Liver (tissue), 9 donors: ENCODE measurements around the gene TMEM19. TPM values are rescaled to one million over a fixed set of nuclear protein-coding genes. Genes with fewer than 3 reads are reported as not detected.

ENCODE experiments used
- DNase-seq: peaks from one replicate; pipeline ENCODE4 v3.0.0-alpha.2; 2017; ENCODE audit warnings: low spot score
- H3K27ac ChIP-seq, 2 donors: one replicate each; pipeline ENCODE4 v1.7.0; 2013; ENCODE audit warnings: inconsistent platforms in 2 of 2, low read length in 2 of 2, control low read depth in 1 of 2, low read depth in 1 of 2, mild to moderate bottlenecking in 1 of 2
- H3K27me3 ChIP-seq, 4 donors: one replicate each; pipeline versions ENCODE4 v1.6.1 to v1.7.0; 2013; ENCODE audit warnings: low read length in 3 of 4, inconsistent platforms in 1 of 4, mild to moderate bottlenecking in 1 of 4, moderate library complexity in 1 of 4; ENCODE audit not compliant: control insufficient read depth in 4 of 4, insufficient read depth in 4 of 4
- H3K36me3 ChIP-seq, 4 donors: one replicate each; pipeline versions ENCODE4 v1.6.1 to v1.7.0; 2013; ENCODE audit warnings: low read length in 3 of 4, mild to moderate bottlenecking in 3 of 4, low read depth in 1 of 4, moderate library complexity in 1 of 4; ENCODE audit not compliant: control insufficient read depth in 4 of 4, insufficient read depth in 3 of 4
- H3K4me1 ChIP-seq, 4 donors: one replicate each; pipeline versions ENCODE4 v1.6.1 to v1.7.0; 2013; ENCODE audit warnings: low read length in 3 of 4, mild to moderate bottlenecking in 3 of 4, moderate library complexity in 1 of 4; ENCODE audit not compliant: control insufficient read depth in 4 of 4, insufficient read depth in 4 of 4
- H3K4me3 ChIP-seq, 3 donors: one replicate each; pipeline versions ENCODE4 v1.6.1 to v1.7.0; 2013; ENCODE audit warnings: low read length in 3 of 3, control low read depth in 1 of 3, low read depth in 1 of 3, mild to moderate bottlenecking in 1 of 3
- H3K9ac ChIP-seq, 2 donors: one replicate each; pipeline ENCODE4 v1.7.0; 2013; ENCODE audit warnings: low read length in 2 of 2, mild to moderate bottlenecking in 2 of 2, moderate library complexity in 2 of 2, control low read depth in 1 of 2, low read depth in 1 of 2
- H3K9me3 ChIP-seq, 4 donors: one replicate each; pipeline versions ENCODE4 v1.6.1 to v1.7.0; 2013; ENCODE audit warnings: low read length in 3 of 4; ENCODE audit not compliant: control insufficient read depth in 4 of 4
- ATF3 ChIP-seq: IDR thresholded peaks from 2 replicates; pipeline ENCODE4 v1.6.1; 2016; ENCODE audit warnings: antibody characterized with exemption
- CTCF ChIP-seq: fragments of 150-350 bp; IDR thresholded peaks from 2 replicates; pipeline ENCODE4 v1.5.1; 2017; ENCODE audit warnings: improper control_type of control experiment, low read depth, low read length; ENCODE audit not compliant: missing input control
- EGR1 ChIP-seq, 2 donors: IDR thresholded peaks; 2 replicates each; pipeline ENCODE4 v1.6.1; 2016 to 2018; ENCODE audit warnings: antibody characterized with exemption in 2 of 2, low read depth in 2 of 2
- FOXA1 ChIP-seq: IDR thresholded peaks from 2 replicates; pipeline ENCODE4 v1.6.1; 2016; ENCODE audit warnings: antibody characterized with exemption
- FOXA2 ChIP-seq: IDR thresholded peaks from 2 replicates; pipeline ENCODE4 v1.6.1; 2016; ENCODE audit warnings: antibody characterized with exemption
- GABPA ChIP-seq, 2 donors: IDR thresholded peaks in 1 of 2; conservative IDR thresholded peaks in 1 of 2; 2 replicates each; pipeline ENCODE4 v1.6.1; 2016; ENCODE audit warnings: antibody characterized with exemption in 2 of 2, mild to moderate bottlenecking in 1 of 2, moderate library complexity in 1 of 2
- HNF4A ChIP-seq, 2 donors: conservative IDR thresholded peaks; 2 replicates each; pipeline ENCODE4 v1.6.1; 2016; ENCODE audit warnings: antibody characterized with exemption in 2 of 2, mild to moderate bottlenecking in 2 of 2
- HNF4G ChIP-seq: IDR thresholded peaks from 2 replicates; pipeline ENCODE4 v1.6.1; 2016; ENCODE audit warnings: antibody characterized with exemption
- JUND ChIP-seq, 2 donors: IDR thresholded peaks; 2 replicates each; pipeline ENCODE4 v1.6.1; 2016; ENCODE audit warnings: antibody characterized with exemption in 2 of 2
- NR2F2 ChIP-seq: IDR thresholded peaks from 2 replicates; pipeline ENCODE4 v1.6.1; 2016; ENCODE audit warnings: antibody characterized with exemption
- RAD21 ChIP-seq, 2 donors: IDR thresholded peaks; 2 replicates each; pipeline ENCODE4 v1.6.1; 2016; ENCODE audit warnings: antibody characterized with exemption in 2 of 2, mild to moderate bottlenecking in 2 of 2
- REST ChIP-seq: IDR thresholded peaks from 2 replicates; pipeline ENCODE4 v1.6.1; 2016; ENCODE audit warnings: antibody characterized with exemption, mild to moderate bottlenecking
- RXRA ChIP-seq, 2 donors: IDR thresholded peaks; 2 replicates each; pipeline ENCODE4 v1.6.1; 2017 to 2018; ENCODE audit warnings: antibody characterized with exemption in 2 of 2, mild to moderate bottlenecking in 1 of 2
- SP1 ChIP-seq: IDR thresholded peaks from 2 replicates; pipeline ENCODE4 v1.6.1; 2018; ENCODE audit warnings: antibody characterized with exemption, mild to moderate bottlenecking
- YY1 ChIP-seq: IDR thresholded peaks from 2 replicates; pipeline ENCODE4 v1.6.1; 2016; ENCODE audit warnings: antibody characterized with exemption, mild to moderate bottlenecking
- ZBTB33 ChIP-seq: IDR thresholded peaks from 2 replicates; pipeline ENCODE4 v1.6.1; 2016; ENCODE audit warnings: antibody characterized with exemption
- WGBS: extraction: QIAGEN DNeasy Blood & Tissue Kit; methylation state at CpG from one replicate; pipeline ENCODE4 v1.1.7; 2013; 5-methylcytosine and 5-hydroxymethylcytosine counted together
- polyA plus RNA-seq, 2 donors: library from polyadenylated mRNA; stranded (reverse) in 1 of 2; unstranded in 1 of 2; fragments of 200-250 nt in 1 of 2; fragments of >200 nt in 1 of 2; fragmentation: Nextera tagmentation in 1 of 2; extraction: Ambion mirVana in 1 of 2; gene quantifications; one replicate each; pipeline versions ENCODE4 v1.2.1 to v1.2.3, GENCODE V29; 2013 to 2015
- total RNA-seq, 2 donors: library from RNA; depleted of rRNA; stranded (reverse); fragments of >200 nt; gene quantifications; one replicate each; pipeline ENCODE4 v1.2.3, GENCODE V29; 2014
- donor health status: healthy.
- donor health status: healthy.
- donor health status: healthy.
- donor health status: healthy.
- donor health status: healthy.

The TMEM19 gene
- total and polyA plus RNA-seq, 4 donors: 9.5 to 30.0 (median 11.4) TPM

GRCh38 chr12:71746974-71747611 lies 61.2 kb downstream of the TMEM19 start:
- Histone ChIP-seq H3K27me3 (no peaks in the 10 kb centered on the region), H3K9me3 (no peaks in the 10 kb centered on the region), H3K4me1 (no peaks in the 10 kb centered on the region), H3K4me3 (no peak overlapping the region), H3K27ac (no peak overlapping the region), H3K36me3 (no peaks in the 10 kb centered on the region), H3K9ac (no peak overlapping the region)
- DNase-seq: peak; percentile 47
- TF ChIP-seq GABPA (IDR thresholded peaks at IDR 0.05 in 1 of 2, conservative IDR thresholded peaks at IDR 0.05 in 1 of 2) (no peak), CTCF (peak; percentile 87), RXRA (IDR thresholded peaks at IDR 0.05) (no peak), ATF3 (no peak), HNF4A (conservative IDR thresholded peaks at IDR 0.05) (peak in 1 of 2 donors; percentile 5), SP1 (no peak), RAD21 (IDR thresholded peaks at IDR 0.05) (peak; percentile 95 to 96)
- WGBS: 28% methylated on average over 4 of the region's 4 CpGs

- Histone ChIP-seq H3K36me3 (no peaks in the 10 kb centered on the region), H3K9me3 (no peaks in the 10 kb centered on the region), H3K27ac (no peak overlapping the region), H3K4me3 (no peak overlapping the region), H3K27me3 (no peaks in the 10 kb centered on the region), H3K4me1 (no peaks in the 10 kb centered on the region), H3K9ac (no peak overlapping the region)
- DNase-seq: no peak
- TF ChIP-seq JUND (IDR thresholded peaks at IDR 0.05) (no peak), HNF4G (no peak), FOXA2 (no peak), YY1 (no peak), NR2F2 (no peak), ZBTB33 (no peak)
- WGBS: 73% methylated on average over 5 of the region's 5 CpGs
Measured at GRCh38 chr12:71748081-71748850, 62.4 kb downstream of the TMEM19 start.

GRCh38 chr12:71749666-71750065 lies 63.8 kb downstream of the TMEM19 start:
- Histone ChIP-seq H3K27ac (no peak overlapping the region), H3K4me1 (peaks cover 0 to 4% (median 3%) of the 10 kb centered on the region in 4 donors), H3K27me3 (no peaks in the 10 kb centered on the region), H3K9me3 (no peaks in the 10 kb centered on the region), H3K36me3 (no peaks in the 10 kb centered on the region), H3K4me3 (no peak overlapping the region), H3K9ac (no peak overlapping the region)
- no peak for DNase-seq
- no peak for TF ChIP-seq NR2F2
- no peak for TF ChIP-seq REST
- TF ChIP-seq FOXA1: no peak
- no peak for TF ChIP-seq HNF4G
- TF ChIP-seq EGR1 (IDR thresholded peaks at IDR 0.05; ENCODE audit: low read depth in 2 of 2): no peak
- no peak for TF ChIP-seq SP1
- TF ChIP-seq ATF3: no peak
- no peak for TF ChIP-seq GABPA (IDR thresholded peaks at IDR 0.05 in 1 of 2, conservative IDR thresholded peaks at IDR 0.05 in 1 of 2)
- no peak for TF ChIP-seq FOXA2
- TF ChIP-seq JUND (IDR thresholded peaks at IDR 0.05): no peak
- TF ChIP-seq HNF4A (conservative IDR thresholded peaks at IDR 0.05): no peak
- no peak for TF ChIP-seq YY1
- WGBS: 90% methylated on average over 1 of the region's 1 CpG
